Tibial nerve (tissue), 4 donors: ENCODE data around the gene ITGA8. TPM values are rescaled to one million over a fixed set of nuclear protein-coding genes. Genes with fewer than 3 reads are reported as not detected.

ENCODE experiments used
- DNase-seq, 2 donors: peaks; one replicate each; pipeline ENCODE4 v3.0.0-alpha.2; 2019; ENCODE audit warnings: low spot score in 2 of 2
- H3K27ac ChIP-seq, 4 donors: fragments of 200-600 bp; sonication (generic) in 3 of 4; one replicate each; pipeline ENCODE4 v1.5.1; 2017 to 2019; ENCODE audit warnings: mild to moderate bottlenecking in 1 of 4
- H3K27me3 ChIP-seq, 2 donors: fragments of 200-600 bp; sonication (generic) in 1 of 2; one replicate each; pipeline versions ENCODE4 v1.5.1 to v1.6.0; 2017 to 2019
- H3K36me3 ChIP-seq, 3 donors: fragments of 200-600 bp; sonication (generic); one replicate each; pipeline ENCODE4 v1.5.1; 2018 to 2019
- H3K4me1 ChIP-seq, 4 donors: fragments of 200-600 bp; sonication (generic) in 3 of 4; one replicate each; pipeline ENCODE4 v1.5.1; 2017 to 2019
- H3K4me3 ChIP-seq, 4 donors: fragments of 200-600 bp; sonication (generic) in 3 of 4; one replicate each; pipeline ENCODE4 v1.5.1; 2017 to 2019; ENCODE audit warnings: mild to moderate bottlenecking in 1 of 4, moderate library complexity in 1 of 4
- H3K9me3 ChIP-seq, 4 donors: fragments of 200-600 bp; sonication (generic) in 3 of 4; one replicate each; pipeline ENCODE4 v1.5.1; 2017 to 2019
- CTCF ChIP-seq, 5 experiments: fragments of 200-600 bp in 3 of 5; fragments of 450-650 bp in 2 of 5; sonication (generic) in 3 of 5; IDR thresholded peaks; one replicate each; pipeline ENCODE4 v1.5.1; 2016 to 2019; ENCODE audit warnings: antibody characterized with exemption in 5 of 5, mild to moderate bottlenecking in 3 of 5, moderate library complexity in 2 of 5
- EP300 ChIP-seq, 2 donors: sonication (generic); formaldehyde crosslinking; IDR thresholded peaks; one replicate each; pipeline ENCODE4 v1.6.1; 2017; ENCODE audit warnings: antibody characterized with exemption in 2 of 2, mild to moderate bottlenecking in 1 of 2
- POLR2A ChIP-seq, 2 donors: fragments of 450-650 bp; IDR thresholded peaks; one replicate each; pipeline ENCODE4 v1.6.1; 2017; ENCODE audit warnings: antibody characterized with exemption in 2 of 2, mild to moderate bottlenecking in 2 of 2, moderate library complexity in 2 of 2
- WGBS, 2 donors: methylation state at CpG; one replicate each; pipeline ENCODE4 v1.1.5; 2018; 5-methylcytosine and 5-hydroxymethylcytosine counted together
- total RNA-seq, 4 donors: library from RNA; depleted of rRNA; stranded (reverse); fragments of >200 nt; gene quantifications; one replicate each; pipeline ENCODE4 v1.1.0, GENCODE V29; 2016

Gene ITGA8
- total RNA-seq, 4 donors from 2014 or later: 1.5 to 8.7 (median 4.3) TPM

- H3K36me3 ChIP-seq: no peaks in the 10 kb centered on the region
- 79 to 80% methylated on average over 4 of the region's 4 CpGs for WGBS, 2 donors
Observed at GRCh38 chr10:15591937-15592336, 127.8 kb downstream of the ITGA8 start.

GRCh38 chr10:15591431-15591830 is 128.3 kb downstream of the ITGA8 start:
- WGBS, 2 donors: 90 to 92% methylated on average over 2 of the region's 2 CpGs
- H3K4me3 ChIP-seq: no peak overlapping the region
- no peaks in the 10 kb centered on the region for H3K4me1 ChIP-seq
- H3K27me3 ChIP-seq: no peaks in the 10 kb centered on the region
- TF ChIP-seq POLR2A (IDR thresholded peaks at IDR 0.05): no peak
- TF ChIP-seq CTCF (IDR thresholded peaks at IDR 0.05): no peak
- no peak for TF ChIP-seq EP300 (IDR thresholded peaks at IDR 0.05)
- DNase-seq: no peak
- H3K36me3 ChIP-seq: no peaks in the 10 kb centered on the region
- no peak overlapping the region for H3K27ac ChIP-seq
- peaks cover 0 to 8% (median 0%) of the 10 kb centered on the region in 4 donors for H3K9me3 ChIP-seq

More at GRCh38 chr10:15591937-15592336, 127.8 kb downstream of the ITGA8 start:
- no peak for TF ChIP-seq POLR2A (IDR thresholded peaks at IDR 0.05)
- no peak for TF ChIP-seq CTCF (IDR thresholded peaks at IDR 0.05)
- TF ChIP-seq EP300 (IDR thresholded peaks at IDR 0.05): no peak
- H3K4me3 ChIP-seq: no peak overlapping the region
- H3K9me3 ChIP-seq: peaks cover 0 to 8% (median 0%) of the 10 kb centered on the region in 4 donors
- H3K4me1 ChIP-seq: no peaks in the 10 kb centered on the region
- no peaks in the 10 kb centered on the region for H3K27me3 ChIP-seq
- H3K27ac ChIP-seq: no peak overlapping the region
- no peak for DNase-seq

- Histone ChIP-seq H3K4me1 (peaks cover 0 to 4% (median 0%) of the 10 kb centered on the region in 4 donors), H3K27me3 (no peaks in the 10 kb centered on the region), H3K27ac (no peak overlapping the region), H3K4me3 (no peak overlapping the region), H3K9me3 (peaks cover 0 to 8% (median 0%) of the 10 kb centered on the region in 4 donors), H3K36me3 (no peaks in the 10 kb centered on the region)
- TF ChIP-seq EP300 (IDR thresholded peaks at IDR 0.05): no peak
- DNase-seq: no peak
- 63 to 69% methylated on average over 9 of the region's 9 CpGs for WGBS, 2 donors
Observed at GRCh38 chr10:15588635-15589508, 130.8 kb downstream of the ITGA8 start.

- Histone ChIP-seq H3K27me3 (no peaks in the 10 kb centered on the region), H3K27ac (no peak overlapping the region), H3K9me3 (peaks cover 0 to 8% (median 0%) of the 10 kb centered on the region in 4 donors), H3K36me3 (no peaks in the 10 kb centered on the region), H3K4me1 (peaks cover 0 to 4% (median 0%) of the 10 kb centered on the region in 4 donors), H3K4me3 (no peak overlapping the region)
- TF ChIP-seq EP300 (IDR thresholded peaks at IDR 0.05): no peak
- no peak for TF ChIP-seq POLR2A (IDR thresholded peaks at IDR 0.05)
- no peak for TF ChIP-seq CTCF (IDR thresholded peaks at IDR 0.05)
- WGBS, 2 donors: 76 to 77% methylated on average over 5 of the region's 5 CpGs
- DNase-seq: no peak
Observed at GRCh38 chr10:15588151-15588550, 131.6 kb downstream of the ITGA8 start.

GRCh38 chr10:15587271-15587670 is 132.5 kb downstream of the ITGA8 start:
- Histone ChIP-seq H3K36me3 (no peaks in the 10 kb centered on the region), H3K27me3 (no peaks in the 10 kb centered on the region), H3K27ac (no peak overlapping the region), H3K4me3 (no peak overlapping the region), H3K9me3 (peaks cover 0 to 8% (median 0%) of the 10 kb centered on the region in 4 donors), H3K4me1 (peaks cover 0 to 4% (median 0%) of the 10 kb centered on the region in 4 donors)
- TF ChIP-seq CTCF (IDR thresholded peaks at IDR 0.05) (no peak), POLR2A (IDR thresholded peaks at IDR 0.05) (no peak), EP300 (IDR thresholded peaks at IDR 0.05) (no peak)
- 84 to 89% methylated on average over 3 of the region's 3 CpGs for WGBS, 2 donors
- DNase-seq: no peak
